ENCODE results near the gene ALX4.

ALX4 gene

DNA sequence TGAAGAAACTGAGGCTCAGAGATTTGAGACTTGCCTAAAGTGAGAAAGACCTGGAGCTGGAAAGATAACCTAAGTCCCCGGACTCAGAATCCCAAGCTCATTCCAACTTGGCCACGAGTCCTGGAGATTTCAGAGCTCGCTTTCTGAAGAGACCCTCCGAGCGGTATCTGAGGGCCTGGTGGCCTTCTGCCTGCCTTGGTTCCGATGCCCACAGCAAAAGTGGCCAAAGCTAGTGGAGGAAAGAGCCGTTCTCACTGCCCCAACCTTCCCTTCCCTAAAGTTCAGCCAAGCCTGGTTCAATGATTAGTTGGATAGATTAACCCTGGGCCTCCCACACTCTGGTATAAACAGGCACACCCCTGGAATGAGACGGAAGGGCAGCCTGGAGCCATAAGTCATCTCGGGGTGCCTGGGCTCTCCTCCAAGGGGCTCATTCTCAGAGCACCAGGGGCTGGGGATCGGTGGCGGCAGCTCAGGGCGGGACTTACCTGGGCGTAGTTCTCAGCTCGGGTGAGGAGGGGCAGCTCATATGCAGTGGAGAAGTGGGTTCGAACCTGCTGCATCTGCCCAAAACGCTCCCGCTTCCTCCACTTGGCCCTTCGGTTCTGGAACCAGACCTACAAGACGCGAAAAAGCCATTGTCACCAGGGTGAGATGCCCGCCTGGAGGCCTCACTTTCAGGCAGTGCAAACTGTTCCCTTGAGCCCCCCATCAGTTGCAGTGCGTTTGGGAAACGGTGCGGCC lies 42.8 kb downstream of the ALX4 start:
- ATAC-seq = no peak

DNA sequence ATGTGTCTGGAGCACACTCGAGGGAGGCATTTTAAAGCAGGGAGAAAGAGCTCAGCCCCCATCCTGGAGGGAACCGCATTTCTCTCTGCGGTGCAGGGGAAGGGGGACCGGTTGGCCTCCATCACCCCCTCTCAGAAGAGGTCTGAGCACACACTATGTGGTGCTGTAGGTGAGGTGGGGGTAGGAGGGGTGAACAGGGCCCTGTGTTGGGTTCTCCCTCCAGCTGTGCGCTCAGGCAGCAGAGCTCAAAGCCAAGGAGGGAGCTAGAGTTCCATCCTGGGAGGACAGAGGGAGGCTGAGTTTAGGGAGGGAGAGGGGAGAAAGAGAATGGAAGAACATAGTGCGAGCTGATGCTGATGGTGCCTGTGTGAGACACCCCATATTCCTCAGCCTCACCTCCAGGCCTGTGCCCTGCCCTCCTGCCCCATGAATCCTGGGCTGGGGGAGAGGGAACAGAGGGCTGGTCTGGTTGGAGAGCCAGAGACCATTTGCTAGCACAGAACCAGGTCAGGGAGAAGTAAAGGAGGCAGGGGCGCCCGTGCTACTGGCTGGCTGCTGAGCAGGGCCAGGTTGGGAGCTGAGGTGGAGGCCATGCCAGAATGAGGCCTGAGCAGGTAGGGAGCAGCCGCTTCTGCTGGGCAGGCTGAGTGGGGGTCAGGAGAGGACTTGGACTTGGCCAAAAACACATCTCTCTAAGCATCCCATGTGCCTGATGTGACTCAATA lies 43.7 kb downstream of the ALX4 start:
- ATAC-seq = no peak

DNA sequence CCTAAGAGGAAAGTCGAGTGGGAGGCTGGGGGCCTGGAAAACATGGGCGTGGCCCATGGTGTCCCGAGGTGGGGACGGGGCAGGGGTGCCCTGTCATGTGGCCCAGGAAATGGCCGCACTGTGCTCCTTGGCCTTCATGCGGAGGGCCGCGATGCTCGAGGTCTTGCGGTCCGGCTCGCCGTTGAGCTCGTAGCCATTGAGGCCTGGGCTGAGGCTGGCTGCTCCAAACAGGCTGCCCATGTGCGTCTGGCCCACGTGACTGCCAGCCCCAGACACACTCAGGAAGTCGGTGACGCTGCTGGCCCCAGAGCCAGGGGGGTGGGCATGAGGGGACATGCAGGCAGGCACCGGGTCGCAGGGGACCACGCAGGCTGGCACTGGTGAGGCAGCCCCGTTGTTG lies 45.2 kb downstream of the ALX4 start:
- ATAC-seq = no peak

DNA sequence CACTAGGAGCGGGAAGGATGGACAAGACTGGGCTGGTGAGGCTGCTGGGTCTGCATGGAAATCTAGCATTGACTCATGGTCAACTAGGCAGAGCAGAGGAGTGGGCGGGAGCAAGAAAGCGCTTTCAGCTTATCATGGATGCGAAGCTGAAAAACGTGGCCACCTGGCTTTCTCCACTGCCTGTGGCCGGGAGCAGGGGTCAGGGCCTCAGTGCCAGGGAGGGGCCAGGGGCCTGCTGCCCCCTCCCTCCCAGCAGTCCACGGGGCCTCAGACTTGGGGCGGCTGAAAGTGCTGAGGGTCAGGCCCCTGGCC lies 45.5 kb downstream of the ALX4 start:
- ATAC-seq = no peak

DNA sequence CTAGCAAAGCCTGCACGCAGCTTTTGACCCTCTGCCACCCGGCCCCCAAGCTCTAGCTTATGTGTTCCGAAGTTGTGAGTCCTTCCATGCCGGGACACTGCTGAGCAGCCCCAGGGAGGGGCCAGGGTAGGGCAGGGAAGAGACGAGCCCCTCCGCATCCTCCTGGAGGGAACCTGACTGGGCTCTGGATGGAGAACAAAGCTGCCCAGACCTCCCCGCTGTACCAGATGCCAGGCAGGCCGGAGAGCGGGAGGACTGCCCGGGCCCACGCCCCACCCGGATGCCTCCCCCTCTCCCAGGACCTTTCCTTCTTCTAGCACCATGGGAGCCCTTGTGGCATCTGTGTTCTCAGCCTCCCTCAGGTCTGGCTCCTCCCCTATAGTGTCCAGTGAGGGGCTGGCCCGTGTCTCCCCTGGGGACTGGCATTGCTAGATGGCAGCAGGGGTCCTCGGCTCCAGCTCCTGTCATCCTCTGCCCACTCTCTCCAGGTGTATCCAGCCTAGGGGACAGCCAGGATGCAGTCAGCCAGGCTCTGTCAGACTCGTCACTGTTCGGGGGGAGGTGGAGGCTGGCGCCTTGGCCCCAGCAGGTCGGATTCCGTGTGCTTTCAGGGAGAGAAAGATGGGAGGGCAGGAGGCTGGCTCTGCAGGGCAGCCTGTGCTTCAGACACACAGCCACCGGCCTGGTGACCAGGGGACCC lies 46.1 kb downstream of the ALX4 start:
- ATAC-seq = no peak

DNA sequence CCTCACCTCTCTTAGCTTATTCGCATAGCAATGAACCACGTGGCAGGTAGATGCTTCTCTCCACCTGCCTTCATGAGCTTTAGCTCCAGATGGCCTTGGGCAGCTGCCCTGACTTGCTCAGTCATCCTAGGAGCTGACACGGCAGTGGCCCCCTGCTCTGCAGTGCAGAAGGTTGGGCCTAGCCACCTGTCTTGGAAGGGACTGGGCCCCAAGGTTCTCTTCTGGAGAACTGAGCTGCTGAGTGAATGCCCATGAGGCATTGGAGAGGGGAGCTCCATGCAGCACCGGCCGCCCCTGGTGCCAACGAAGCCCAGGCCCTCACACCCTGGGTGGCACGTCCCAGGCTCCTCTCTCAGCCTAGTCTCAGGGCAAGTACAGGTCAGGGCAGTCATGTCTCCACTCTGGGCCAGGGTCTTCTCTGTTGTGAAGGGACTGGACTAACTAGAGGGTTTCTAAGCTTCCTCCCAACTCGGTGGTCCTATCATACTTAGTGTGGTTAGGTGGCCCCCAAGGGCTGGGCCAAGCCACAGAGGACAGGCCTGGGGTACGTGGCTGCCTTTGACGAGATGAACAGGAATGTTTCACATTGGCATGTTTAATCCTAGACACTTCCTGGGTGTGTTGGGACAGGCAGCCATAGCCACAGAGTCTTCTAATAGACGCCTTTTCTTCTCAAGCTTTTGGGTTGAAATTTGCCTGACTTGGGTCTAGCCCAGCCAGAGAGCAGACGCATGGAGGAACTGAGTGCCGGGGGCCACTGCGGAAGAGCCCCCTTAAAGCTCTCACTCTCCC lies 47.9 kb downstream of the ALX4 start:
- ATAC-seq = no peak

DNA sequence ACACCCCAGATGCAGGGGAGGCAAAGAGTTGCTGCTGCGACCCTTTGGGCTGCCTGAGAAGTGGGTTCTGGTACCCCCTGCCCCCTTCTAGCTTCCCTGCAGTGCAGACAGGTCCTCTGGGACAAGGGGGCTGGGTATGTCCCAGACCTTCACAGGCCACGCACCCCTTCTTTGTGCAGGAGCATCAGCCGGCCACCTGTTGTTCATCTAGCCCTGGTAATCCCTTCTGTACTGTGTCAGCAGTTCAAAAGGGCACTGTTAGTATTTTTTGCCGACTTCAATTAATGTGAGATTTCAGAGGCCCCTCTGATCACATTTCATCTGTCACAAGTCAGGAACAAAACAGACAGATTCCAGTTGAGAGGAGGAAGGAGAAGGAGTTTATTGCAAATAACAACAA lies 49.9 kb downstream of the ALX4 start:
- no peak for ATAC-seq

DNA sequence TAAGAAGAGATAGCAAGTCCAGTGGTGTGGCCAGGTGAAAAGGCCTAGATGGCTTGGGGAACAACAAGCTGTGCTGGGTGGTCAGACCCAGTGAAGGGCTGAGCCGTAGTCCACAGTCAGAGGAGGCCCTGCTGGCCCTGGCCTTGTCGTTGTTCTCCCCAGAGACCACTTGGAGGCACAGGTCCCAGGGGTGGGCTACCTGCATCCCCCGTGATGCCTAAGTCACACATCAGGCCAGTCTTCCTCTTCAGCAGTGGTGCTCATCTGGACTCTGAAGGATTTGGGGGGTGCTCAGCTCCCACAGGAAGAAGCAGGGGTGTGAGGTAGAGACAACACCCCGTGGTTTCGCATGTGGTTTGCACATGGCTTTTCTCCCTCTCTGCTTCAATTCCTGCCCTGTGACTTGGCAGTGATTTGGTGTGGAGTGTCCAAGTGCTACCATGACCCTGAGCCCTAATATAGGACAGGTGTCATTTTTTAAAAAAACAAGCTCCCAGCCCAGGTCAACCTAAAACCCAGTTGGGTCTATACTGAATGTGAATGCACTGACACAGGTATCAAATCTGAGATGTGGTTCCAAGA lies 51.0 kb downstream of the ALX4 start:
- ATAC-seq = no peak

DNA sequence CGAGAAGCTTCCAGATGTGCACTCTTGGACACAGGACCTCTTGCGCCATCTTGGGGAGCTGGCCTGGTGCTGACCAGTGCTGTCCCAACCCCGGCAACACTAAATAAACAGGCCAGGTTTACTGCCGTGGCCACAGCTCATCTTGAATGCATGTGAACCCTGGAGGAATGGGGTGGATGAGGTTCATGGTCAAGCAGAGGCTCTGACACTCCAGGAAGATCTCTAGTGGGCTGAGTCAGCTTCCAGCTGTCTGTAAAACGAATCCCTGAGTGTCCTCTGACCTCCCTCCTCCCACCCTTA lies 51.8 kb downstream of the ALX4 start:
- ATAC-seq = no peak

DNA sequence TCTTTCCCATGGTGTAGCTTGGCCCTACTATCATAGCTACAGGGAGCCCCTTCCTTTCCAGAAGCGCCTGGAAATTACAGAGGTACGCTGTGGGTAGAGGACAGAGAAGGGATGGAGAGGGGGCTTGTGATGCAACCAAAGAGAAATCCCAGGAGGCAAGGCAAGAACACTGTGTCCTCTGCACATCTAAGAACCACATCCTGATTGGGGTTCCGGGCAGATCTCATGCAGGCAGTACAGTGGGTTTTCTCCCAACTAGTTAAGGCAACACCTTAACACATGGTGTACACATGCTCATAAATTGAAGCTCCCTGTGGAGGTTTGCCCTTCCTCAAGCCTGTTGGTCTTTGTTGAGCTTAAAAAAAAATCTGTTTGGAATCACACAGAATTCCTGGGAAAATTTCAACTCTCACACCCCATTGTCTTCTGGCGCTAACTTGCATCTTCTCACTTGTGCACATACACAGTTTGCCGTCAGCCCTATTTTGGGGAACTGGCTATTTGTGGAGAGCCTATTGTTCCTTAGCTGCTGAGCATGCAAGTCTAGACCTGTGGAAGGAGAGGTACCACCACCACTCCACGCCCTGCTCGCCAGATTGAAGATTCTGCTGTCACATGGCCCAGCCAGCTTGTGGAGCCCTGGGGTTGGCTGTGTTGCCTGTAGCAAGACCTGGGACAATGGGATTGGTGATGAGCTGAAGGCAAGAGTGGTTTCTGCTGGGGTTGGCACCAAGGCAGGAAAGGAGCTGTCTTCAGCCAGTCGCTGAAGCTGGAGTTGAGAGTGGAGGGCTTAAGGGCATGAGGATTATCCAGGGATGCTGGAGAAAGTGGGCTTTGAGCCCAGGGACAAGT lies 52.4 kb downstream of the ALX4 start:
- ATAC-seq = no peak

DNA sequence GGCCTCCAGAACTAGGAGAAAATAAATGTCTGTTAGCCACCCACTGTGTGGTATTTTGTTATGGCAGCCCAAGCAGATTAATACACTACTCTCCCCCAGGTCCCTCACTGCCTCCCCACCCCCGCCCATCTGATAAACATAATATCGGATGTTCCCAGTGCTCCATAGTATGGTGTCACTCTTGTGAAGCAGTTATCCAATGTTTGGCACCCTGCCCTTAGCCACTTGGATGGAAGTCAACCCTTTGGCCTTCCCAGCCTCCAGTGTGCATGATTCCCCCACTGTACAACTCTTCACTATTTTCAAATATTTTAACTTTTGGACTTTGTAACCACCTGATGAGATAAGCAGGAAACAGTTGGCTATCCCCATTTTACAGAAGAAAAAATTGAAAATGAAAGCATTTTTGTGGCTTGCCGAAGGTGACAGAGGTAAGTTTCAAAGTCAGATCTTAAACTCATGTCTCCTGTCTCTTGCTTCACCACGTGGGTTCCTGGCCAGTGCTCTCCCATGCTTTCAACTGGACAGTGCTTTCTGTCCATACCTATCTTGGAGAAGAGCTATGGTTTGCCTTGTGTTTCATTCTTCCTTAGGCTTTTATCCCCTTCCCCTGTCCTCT lies 53.2 kb downstream of the ALX4 start:
- ATAC-seq = no peak

DNA sequence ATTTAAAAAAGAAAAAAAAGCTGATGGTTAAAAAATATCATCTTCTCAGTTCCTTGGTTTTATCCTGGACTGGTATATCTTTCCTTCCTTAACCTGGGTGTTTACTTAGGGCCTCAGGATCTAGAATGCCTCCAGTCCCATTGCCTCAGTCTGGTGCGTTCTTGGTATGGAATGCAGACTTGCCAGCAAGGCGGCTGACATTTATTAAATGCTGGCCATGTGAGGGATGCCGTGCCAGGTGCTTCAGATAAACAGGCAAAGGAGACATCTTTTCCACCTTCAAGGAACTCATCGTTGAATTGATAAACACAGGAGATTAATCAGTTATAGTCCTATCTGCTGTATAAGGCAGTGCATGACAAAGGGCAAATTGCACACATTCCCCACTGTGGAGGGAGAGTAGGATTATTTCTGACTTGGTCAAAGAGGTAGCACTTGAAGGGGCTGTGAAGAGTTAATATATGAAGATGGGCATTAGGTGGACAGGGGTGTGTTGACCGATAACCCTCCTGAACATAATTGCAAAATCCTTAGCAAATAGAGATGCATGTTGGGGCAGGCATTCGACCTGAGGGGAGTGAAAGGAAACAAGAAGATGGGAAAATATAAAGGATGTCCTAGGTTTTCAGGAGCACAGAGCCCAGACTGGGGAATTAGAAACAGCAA lies 54.4 kb downstream of the ALX4 start:
- ATAC-seq = no peak

DNA sequence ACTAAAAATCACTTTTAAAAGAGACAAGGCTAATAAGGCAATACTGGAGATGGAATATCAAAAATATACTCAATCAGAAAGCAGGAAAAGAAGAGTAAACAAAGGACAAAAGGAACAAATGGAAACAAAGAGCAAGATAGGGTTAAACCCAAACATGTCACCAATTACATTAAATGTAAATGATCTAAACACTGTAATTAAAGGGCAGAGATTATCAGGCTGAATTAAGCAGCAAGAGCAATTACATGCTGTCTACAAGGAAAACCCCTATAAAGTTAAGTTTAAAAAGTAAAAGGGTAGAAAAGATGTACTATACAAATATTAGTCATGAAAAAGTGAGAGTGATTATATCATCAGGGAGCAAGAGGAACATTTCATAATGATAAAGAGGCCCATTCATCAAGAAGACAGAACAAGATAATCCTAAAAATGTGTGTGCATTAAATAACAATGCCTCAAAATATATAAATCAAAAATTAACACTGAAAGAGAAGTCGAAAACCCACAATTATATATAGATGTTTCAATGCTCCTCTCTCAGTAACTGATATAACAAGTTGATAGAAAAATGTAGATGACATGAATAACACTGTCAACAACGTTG lies 56.8 kb downstream of the ALX4 start:
- no peak for ATAC-seq

DNA sequence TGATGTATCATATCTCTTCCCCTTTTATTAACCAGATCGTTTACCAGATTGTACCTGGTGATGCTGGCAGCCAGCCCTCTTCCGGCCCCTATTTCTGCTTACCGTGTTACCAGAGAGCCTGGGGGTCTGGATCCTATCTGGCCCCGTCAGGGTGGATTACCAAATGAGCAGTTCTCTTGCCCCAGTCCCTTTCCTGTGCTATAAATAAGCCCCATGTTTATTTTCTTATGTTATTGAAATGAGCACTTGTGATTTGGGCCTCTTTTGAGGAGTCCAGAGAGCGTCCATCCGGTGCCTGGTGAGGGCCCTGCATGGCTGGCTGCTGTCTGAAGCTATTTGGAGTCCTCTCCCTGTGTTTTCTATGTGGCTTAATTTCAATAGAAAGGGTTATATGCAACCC lies 59.5 kb downstream of the ALX4 start:
- no peak for ATAC-seq

DNA sequence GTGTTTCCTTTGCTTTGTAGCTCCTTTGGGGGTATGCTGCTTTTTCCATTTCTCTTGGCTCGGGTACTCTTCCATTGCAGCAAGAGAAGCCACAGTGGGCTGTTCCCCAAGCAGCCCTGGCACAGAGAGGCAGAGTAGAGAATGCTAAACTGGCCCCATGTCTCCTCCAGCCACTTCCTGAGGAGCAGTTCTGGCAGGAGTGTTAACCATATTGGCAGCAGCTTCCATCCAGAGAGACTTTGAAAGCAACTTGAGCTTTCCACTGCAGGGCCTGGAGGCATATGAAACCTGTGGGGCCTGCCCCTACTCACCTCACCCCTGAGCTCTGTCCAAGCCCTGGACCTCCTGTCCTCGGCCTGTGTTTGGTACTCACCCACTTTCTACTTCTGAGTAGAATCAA lies 61.8 kb downstream of the ALX4 start:
- no peak for ATAC-seq

DNA sequence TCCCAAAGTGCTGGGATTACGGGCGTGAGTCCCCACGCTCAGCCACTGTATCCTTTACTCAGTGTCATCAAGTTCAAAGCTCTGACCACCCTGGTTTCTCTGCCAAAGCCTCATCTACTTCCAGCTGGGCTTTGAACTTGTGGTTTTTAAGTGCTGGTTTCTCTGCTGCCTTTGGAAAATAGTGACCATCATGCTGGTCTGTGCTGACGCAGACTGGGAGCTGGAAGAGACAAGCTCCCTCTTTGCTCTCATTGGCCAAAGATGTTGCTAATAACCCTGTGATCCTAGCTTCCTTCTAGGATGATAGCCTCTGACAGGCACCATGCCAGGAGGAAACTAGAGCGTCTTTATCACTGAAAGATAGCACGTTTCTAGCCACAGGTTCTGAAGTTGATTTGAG lies 62.4 kb downstream of the ALX4 start:
- ATAC-seq = no peak

DNA sequence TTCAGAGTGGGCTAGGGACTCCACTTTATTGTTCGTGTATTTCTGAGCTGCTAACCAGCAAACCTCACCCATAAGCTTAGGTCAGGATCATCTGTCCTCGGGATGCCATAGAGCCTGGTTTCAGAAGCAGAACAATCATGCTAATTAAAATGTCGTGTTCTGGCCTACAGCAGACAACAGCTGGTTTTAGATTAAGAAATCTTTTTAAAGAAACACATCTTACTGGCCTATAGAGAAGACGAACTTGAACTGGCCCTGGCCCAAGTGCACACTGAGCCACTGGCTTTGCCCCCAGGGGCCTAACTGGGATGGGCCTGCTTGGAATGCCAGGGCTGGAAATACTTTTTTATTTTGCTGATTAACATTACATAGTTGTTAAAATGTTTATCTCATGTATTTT lies 63.2 kb downstream of the ALX4 start:
- no peak for ATAC-seq

DNA sequence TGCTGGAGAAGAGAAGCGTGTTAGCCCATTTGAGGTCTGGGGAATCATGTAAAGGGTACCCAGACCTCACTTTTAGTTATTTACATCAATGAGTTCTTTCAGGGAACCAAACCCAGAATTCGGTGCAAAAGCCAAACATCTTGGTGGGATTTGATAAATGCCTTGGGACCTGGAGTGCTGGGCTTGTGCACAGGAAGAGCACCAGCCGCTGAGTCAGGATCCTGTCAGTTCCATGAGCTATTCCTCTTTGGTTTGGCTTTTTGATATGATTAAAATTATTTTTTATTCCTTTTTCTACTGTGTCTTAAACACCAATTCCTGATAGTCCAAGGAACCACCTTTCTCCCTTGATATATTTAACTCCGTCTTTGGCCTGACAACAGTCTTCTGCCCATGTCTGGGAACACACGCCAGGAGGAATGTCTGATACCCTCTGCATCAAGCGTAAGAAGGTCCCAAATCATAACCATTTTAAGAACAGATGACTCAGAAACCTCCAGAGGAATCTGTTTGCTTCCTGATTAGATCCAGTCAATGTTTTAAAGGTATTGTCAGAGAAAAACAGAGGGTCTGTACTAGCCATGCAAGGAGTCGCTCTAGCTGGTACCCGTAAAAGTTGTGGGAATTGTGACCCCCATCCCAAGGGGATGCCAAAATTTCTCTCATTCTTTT lies 65.2 kb downstream of the ALX4 start:
- ATAC-seq = no peak

DNA sequence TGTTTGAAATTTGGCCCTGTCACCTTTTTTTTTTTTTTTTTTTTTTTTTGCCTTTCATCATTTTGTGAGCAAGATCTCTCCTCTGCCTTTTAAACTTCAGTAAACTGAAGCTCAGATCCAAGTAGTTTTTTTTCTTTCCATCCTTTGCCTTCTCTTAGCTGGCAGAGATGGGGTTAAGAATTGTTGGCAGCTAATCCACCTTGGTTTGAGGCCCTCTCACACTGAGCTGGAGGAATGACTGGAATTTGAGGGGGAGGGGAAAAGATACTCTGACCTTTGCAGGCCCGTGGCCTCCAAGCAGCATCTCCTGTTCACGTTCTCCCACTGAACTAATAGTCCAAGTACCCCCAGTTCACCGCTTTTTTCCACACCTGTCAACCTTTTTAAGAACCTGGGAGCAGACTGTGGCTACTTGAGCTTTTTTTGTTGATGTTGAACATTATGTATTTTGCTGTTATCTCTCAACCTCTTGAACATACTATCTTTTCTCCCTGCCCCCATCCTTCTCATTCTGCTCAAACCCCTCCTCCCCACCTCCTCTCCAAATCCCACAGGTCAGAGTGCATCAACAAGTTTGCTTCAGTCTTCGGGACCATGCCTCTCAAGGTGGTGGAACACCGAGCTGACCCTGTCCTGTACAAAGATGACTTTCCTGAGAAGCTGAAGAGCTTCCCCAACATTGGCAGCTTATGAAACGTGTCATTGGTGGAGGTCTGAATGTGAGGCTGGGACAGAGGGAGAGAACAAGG lies 66.2 kb downstream of the ALX4 start:
- no peak for ATAC-seq
